HuH-7 (cell line): Measurements from ENCODE around the gene DPP7.

Source experiments
- DNase-seq: peaks from one replicate; pipeline ENCODE4 v3.0.0; 2011; ENCODE audit warnings: low spot score

DPP7 gene

GRCh38 chr9:137114613-137115393 lies at the start of gene DPP7:
TSS of gene DPP7 (minus strand) at chr9:137114733. CDS start at chr9:137114713, 20 bp downstream.
- no peak for DNase-seq

GRCh38 chr9:137163805-137164204 lies 49.3 kb upstream of the DPP7 start:
- no peak for DNase-seq

GRCh38 chr9:137163365-137163715 lies 48.8 kb upstream of the DPP7 start:
- no peak for DNase-seq

- no peak for DNase-seq
These were observed 48.2 kb upstream of the DPP7 start for GRCh38 chr9:137162505-137163364.

GRCh38 chr9:137161558-137162486 lies 47.3 kb upstream of the DPP7 start:
- no peak for DNase-seq

- DNase-seq = no peak
These were observed 46.4 kb upstream of the DPP7 start for GRCh38 chr9:137160716-137161557.

- DNase-seq = no peak
These were observed 45.5 kb upstream of the DPP7 start for GRCh38 chr9:137160054-137160425.

- DNase-seq = no peak
These were observed 44.8 kb upstream of the DPP7 start for GRCh38 chr9:137159105-137160053.

GRCh38 chr9:137158625-137159024 lies 44.1 kb upstream of the DPP7 start:
- no peak for DNase-seq

GRCh38 chr9:137157618-137158415 lies 43.3 kb upstream of the DPP7 start:
- no peak for DNase-seq

GRCh38 chr9:137156567-137157375 lies 42.2 kb upstream of the DPP7 start:
- DNase-seq = no peak

GRCh38 chr9:137152844-137153405 lies 38.4 kb upstream of the DPP7 start:
- DNase-seq = no peak

- peak; percentile 89 for DNase-seq
These were observed 36.3 kb upstream of the DPP7 start for GRCh38 chr9:137150617-137151457.

- DNase-seq = peak; percentile 97
These were observed 35.5 kb upstream of the DPP7 start for GRCh38 chr9:137149942-137150616.

- no peak for DNase-seq
These were observed 34.8 kb upstream of the DPP7 start for GRCh38 chr9:137149363-137149762.

- no peak for DNase-seq
These were observed 34.1 kb upstream of the DPP7 start for GRCh38 chr9:137148661-137149060.

GRCh38 chr9:137148242-137148641 lies 33.7 kb upstream of the DPP7 start:
- no peak for DNase-seq
